K562 (cell line): ENCODE results near the gene WBP2NL. TPM values are rescaled to one million over a fixed set of nuclear protein-coding genes. Genes with fewer than 3 reads are reported as not detected.

Experiments used
- BCOR ChIP-seq: fragments of 450-650 bp; IDR thresholded peaks from 2 replicates; pipeline ENCODE4 v1.6.1; 2016
- CAMTA2 ChIP-seq: fragments of 250-450 bp; sonication (Bioruptor Pico); conservative IDR thresholded peaks from 2 replicates; pipeline ENCODE4 v1.5.1; 2022
- E2F5 ChIP-seq: sonication (generic); formaldehyde crosslinking; IDR thresholded peaks from 2 replicates; pipeline ENCODE4 v1.8.0; 2022; ENCODE audit warnings: mild to moderate bottlenecking, missing genetic modification reagents
- E2F8 ChIP-seq: fragments of 450-650 bp; IDR thresholded peaks from 2 replicates; pipeline ENCODE4 v1.7.1; 2018; ENCODE audit warnings: mild to moderate bottlenecking, low read depth; ENCODE audit not compliant: partially characterized antibody
- ELF2 ChIP-seq: fragments of 250-450 bp; sonication (Bioruptor Pico); IDR thresholded peaks from 2 replicates; pipeline ENCODE4 v1.5.0; 2021; ENCODE audit warnings: mild to moderate bottlenecking
- ETS1 ChIP-seq: conservative IDR thresholded peaks from 2 replicates; pipeline ENCODE4 v1.6.1; 2011; ENCODE audit warnings: low read depth, mild to moderate bottlenecking, low read length; ENCODE audit not compliant: control insufficient read depth
- GTF2E2 ChIP-seq: fragments of 200-800 bp; sonication (Bioruptor generic); IDR thresholded peaks from 2 replicates; pipeline ENCODE4 v1.6.1; 2016; ENCODE audit warnings: missing genetic modification characterization, missing compliant biosample characterization
- NRF1 ChIP-seq, 2 experiments: fragments of 450-650 bp; IDR thresholded peaks in 1 of 2; conservative IDR thresholded peaks in 1 of 2; 2 replicates each; pipeline ENCODE4 v1.6.1; 2014; ENCODE audit warnings: mild to moderate bottlenecking in 2 of 2
- PHF8 ChIP-seq: fragments of 200-600 bp; sonication (generic); IDR thresholded peaks from 2 replicates; pipeline ENCODE4 v1.6.1; 2012; ENCODE audit warnings: mixed run types, mild to moderate bottlenecking, inconsistent platforms, low read length, moderate library complexity, borderline replicate concordance
- PHTF2 ChIP-seq: fragments of 250-450 bp; sonication (Bioruptor Pico); IDR thresholded peaks from 2 replicates; pipeline ENCODE4 v1.5.0; 2021; ENCODE audit warnings: mild to moderate bottlenecking
- POLR2A ChIP-seq: fragments of 450-650 bp; conservative IDR thresholded peaks from 2 replicates; pipeline ENCODE4 v1.6.1; 2016
- RHOXF2B ChIP-seq: fragments of 250-450 bp; sonication (Bioruptor Pico); conservative IDR thresholded peaks from 2 replicates; pipeline ENCODE4 v1.5.1; 2021
- SIRT6 ChIP-seq: IDR thresholded peaks from one replicate; pipeline ENCODE4 v1.6.1; 2012; ENCODE audit warnings: low read depth, mild to moderate bottlenecking, control low read depth, inconsistent platforms, low read length, moderate library complexity
- UBTF ChIP-seq, 2 experiments: IDR thresholded peaks; 2 replicates each; pipeline ENCODE4 v1.6.1; 2012; ENCODE audit warnings: improper control_type of control experiment in 2 of 2, low read depth in 2 of 2, low read length in 2 of 2, borderline replicate concordance in 1 of 2
- ZFPM2 ChIP-seq: fragments of 250-450 bp; sonication (Bioruptor Pico); IDR thresholded peaks from 2 replicates; pipeline ENCODE4 v1.5.1; 2022; ENCODE audit warnings: mild to moderate bottlenecking
- ZNF79 ChIP-seq: fragments of 250-450 bp; sonication (Bioruptor Pico); IDR thresholded peaks from 2 replicates; pipeline ENCODE4 v1.4.0; 2020; ENCODE audit warnings: low read depth, mild to moderate bottlenecking, moderate library complexity
- polyA plus RNA-seq, 8 experiments: library from polyadenylated mRNA; depleted of rRNA in 4 of 8; stranded (reverse) in 5 of 8; unstranded in 3 of 8; fragments of >200 nt; fragmentation: Nextera tagmentation in 2 of 8; fragmentation: Illumina TruSeq in 1 of 8; extraction: Ambion mirVana in 2 of 8; extraction: Trizol in 1 of 8; gene quantifications; 2 replicates each; pipeline versions ENCODE4 v1.2.1 to v1.2.3, GENCODE V29; 2011 to 2014; ENCODE audit warnings: inconsistent platforms in 1 of 8, missing spikeins in 1 of 8
- total RNA-seq, 7 experiments: library from RNA; depleted of rRNA in 6 of 7; stranded (reverse); fragments of >200 nt in 6 of 7; fragmentation: Illumina TruSeq in 2 of 7; extraction: Trizol in 2 of 7; gene quantifications; 2 replicates each; pipeline versions ENCODE4 v1.2.1 to v1.2.3, GENCODE V29; 2011 to 2021; ENCODE audit warnings: low replicate concordance in 1 of 7

Gene WBP2NL
- total and polyA plus RNA-seq, 9 of the 15 experiments (the other 6 are each of a cell fraction or from before 2014, with no cell fraction given): not detected

GRCh38 chr22:42070517-42071422 is 72.2 kb downstream of the WBP2NL start, which contains the start of gene NAGA (continued):
- no peak for TF ChIP-seq ETS1
- TF ChIP-seq UBTF (IDR thresholded peaks at IDR 0.05; ENCODE audit: borderline replicate concordance in 1 of 2, low read depth in 2 of 2, low read length in 2 of 2): peak in 1 of 2 experiments; percentile 21; a peak in 1 of 4 replicates
- TF ChIP-seq CAMTA2: no peak
- no peak for TF ChIP-seq ZFPM2 (CRISPR knock-in tag)
- peak; percentile 84 for TF ChIP-seq POLR2A
- TF ChIP-seq E2F5: 0 out of 2 replicates have a peak, but pooled peaks have one; percentile 63
- TF ChIP-seq ELF2 (CRISPR knock-in tag): 0 out of 2 replicates have a peak, but pooled peaks have one; percentile 27
- TF ChIP-seq ZNF79 (CRISPR knock-in tag): no peak
- no peak for TF ChIP-seq RHOXF2B (CRISPR knock-in tag)
- TF ChIP-seq NRF1 (conservative IDR thresholded peaks at IDR 0.05 in 1 of 2, IDR thresholded peaks at IDR 0.05 in 1 of 2): peak; percentile 75 to 78
- TF ChIP-seq BCOR: peak; percentile 46; the same call in 1 of the 2 replicates
- peak; percentile 88; the same call in 1 of the 2 replicates for TF ChIP-seq PHF8
- TF ChIP-seq PHTF2 (CRISPR knock-in tag): no peak
- TF ChIP-seq SIRT6: no peak
- no peak for TF ChIP-seq E2F8
- no peak for TF ChIP-seq GTF2E2 (tag)
